Lower leg skin (tissue), 3 donors: Measurements from ENCODE around the gene UGT2B7.

ENCODE experiments used
- CTCF ChIP-seq, 3 donors: fragments of 450-650 bp; IDR thresholded peaks; one replicate each; pipeline ENCODE4 v1.5.1; 2016; ENCODE audit warnings: antibody characterized with exemption in 3 of 3, mild to moderate bottlenecking in 3 of 3, moderate library complexity in 2 of 3
- POLR2A ChIP-seq, 2 donors: fragments of 450-650 bp; IDR thresholded peaks; one replicate each; pipeline ENCODE4 v1.6.1; 2016 to 2017; ENCODE audit warnings: antibody characterized with exemption in 2 of 2, mild to moderate bottlenecking in 1 of 2, moderate library complexity in 1 of 2

GRCh38 chr4:69060651-69061308 is 35.5 kb upstream of the UGT2B7 start:
- TF ChIP-seq POLR2A (IDR thresholded peaks at IDR 0.05) (no peak), CTCF (IDR thresholded peaks at IDR 0.05) (no peak)
